Non-pigmented ciliary epithelial cell (primary cell): Measurements from ENCODE around the gene LPAR2.
A peak's percentile ranks its signal among the peaks of the same experiment; 100 is the strongest.

ENCODE experiments used
- DNase-seq: peaks from one replicate; pipeline ENCODE4 v3.0.0-alpha.2; 2010; ENCODE audit warnings: low read depth

The LPAR2 gene

GRCh38 chr19:19597809-19598306 lies 30.2 kb downstream of the LPAR2 start:
- no peak for DNase-seq

GRCh38 chr19:19595171-19595701 lies 32.8 kb downstream of the LPAR2 start:
- DNase-seq = no peak

- no peak for DNase-seq
Measured at GRCh38 chr19:19594381-19594780, 33.6 kb downstream of the LPAR2 start.

- no peak for DNase-seq
Measured at GRCh38 chr19:19592690-19593089, 35.3 kb downstream of the LPAR2 start.

- peak; percentile 95 for DNase-seq
Measured at GRCh38 chr19:19591133-19591825, 36.7 kb downstream of the LPAR2 start.

- DNase-seq = no peak
Measured at GRCh38 chr19:19588546-19588945, 39.5 kb downstream of the LPAR2 start.

- no peak for DNase-seq
Measured at GRCh38 chr19:19587771-19588170, 40.2 kb downstream of the LPAR2 start.

GRCh38 chr19:19584356-19584755 lies 43.7 kb downstream of the LPAR2 start:
- no peak for DNase-seq

- no peak for DNase-seq
Measured at GRCh38 chr19:19582471-19582870, 45.5 kb downstream of the LPAR2 start.

GRCh38 chr19:19581391-19581790 lies 46.6 kb downstream of the LPAR2 start:
- no peak for DNase-seq

- DNase-seq = no peak
Measured at GRCh38 chr19:19580418-19580817, 47.6 kb downstream of the LPAR2 start.

- DNase-seq = no peak
Measured at GRCh38 chr19:19579533-19580361, 48.3 kb downstream of the LPAR2 start.

GRCh38 chr19:19578252-19578651 lies 49.8 kb downstream of the LPAR2 start:
- DNase-seq = no peak

GRCh38 chr19:19575411-19575810 lies 52.6 kb downstream of the LPAR2 start:
- DNase-seq = no peak
